Measurements from ENCODE around the gene KLHL21.
"Not testable (repeated sequence)": the region's sequence is repeated elsewhere in the genome, so short reads cannot be mapped to it uniquely, and the experiment has no call there.

The KLHL21 gene

DNA sequence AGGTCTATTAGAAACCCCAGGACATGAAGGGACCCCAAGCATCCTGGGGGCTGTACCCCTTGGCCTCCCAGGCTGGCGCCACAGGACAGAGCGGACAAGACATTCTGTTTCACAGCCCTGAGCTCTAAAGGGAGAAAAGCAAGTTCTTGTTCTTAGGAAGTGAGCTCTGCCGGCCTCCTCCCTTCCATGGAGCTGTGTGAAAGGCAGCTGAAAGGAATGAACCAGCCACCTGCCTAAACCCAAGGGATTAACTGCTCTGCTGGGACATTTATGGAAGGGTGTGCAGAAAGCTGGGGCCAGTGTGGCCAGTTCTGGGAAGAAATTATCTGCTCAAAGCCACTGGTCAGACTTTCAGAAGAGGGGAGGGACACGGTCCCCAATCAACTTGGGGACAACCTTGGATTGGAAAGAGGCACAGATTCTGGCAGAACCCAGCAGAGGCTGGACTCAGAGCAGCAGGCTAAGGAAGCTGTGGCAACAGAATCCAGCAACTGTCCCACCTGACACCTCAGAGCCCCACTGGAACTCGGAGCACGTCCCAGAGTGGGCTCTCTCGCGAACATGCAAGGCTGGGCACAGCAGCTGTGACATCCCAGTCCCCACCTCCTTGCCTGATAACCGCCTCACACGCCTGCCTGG lies 2.1 kb downstream of the KLHL21 start:
- DNase-seq (ENCODE audit: low spot score): peak; percentile 38

DNA sequence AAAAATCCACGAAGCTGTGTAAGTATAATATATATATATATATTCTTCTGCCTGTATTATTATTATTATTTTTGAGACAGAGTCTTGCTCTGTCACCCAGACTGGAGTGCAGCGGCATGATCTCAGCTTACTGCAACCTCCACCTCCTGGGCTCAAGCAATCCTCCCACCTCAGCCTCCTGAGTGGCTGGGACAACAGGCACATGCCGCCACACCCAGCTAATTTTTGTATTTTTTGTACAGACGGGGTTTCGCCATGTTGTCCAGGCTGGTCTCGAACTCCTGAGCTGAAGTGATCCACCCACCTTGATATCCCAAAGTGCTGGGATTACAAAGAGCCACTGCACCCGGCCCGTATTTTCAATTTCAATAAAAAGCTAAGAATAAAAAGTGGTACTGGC lies 2.7 kb downstream of the KLHL21 start:
- not testable (repeated sequence) for DNase-seq (ENCODE audit: low spot score)

DNA sequence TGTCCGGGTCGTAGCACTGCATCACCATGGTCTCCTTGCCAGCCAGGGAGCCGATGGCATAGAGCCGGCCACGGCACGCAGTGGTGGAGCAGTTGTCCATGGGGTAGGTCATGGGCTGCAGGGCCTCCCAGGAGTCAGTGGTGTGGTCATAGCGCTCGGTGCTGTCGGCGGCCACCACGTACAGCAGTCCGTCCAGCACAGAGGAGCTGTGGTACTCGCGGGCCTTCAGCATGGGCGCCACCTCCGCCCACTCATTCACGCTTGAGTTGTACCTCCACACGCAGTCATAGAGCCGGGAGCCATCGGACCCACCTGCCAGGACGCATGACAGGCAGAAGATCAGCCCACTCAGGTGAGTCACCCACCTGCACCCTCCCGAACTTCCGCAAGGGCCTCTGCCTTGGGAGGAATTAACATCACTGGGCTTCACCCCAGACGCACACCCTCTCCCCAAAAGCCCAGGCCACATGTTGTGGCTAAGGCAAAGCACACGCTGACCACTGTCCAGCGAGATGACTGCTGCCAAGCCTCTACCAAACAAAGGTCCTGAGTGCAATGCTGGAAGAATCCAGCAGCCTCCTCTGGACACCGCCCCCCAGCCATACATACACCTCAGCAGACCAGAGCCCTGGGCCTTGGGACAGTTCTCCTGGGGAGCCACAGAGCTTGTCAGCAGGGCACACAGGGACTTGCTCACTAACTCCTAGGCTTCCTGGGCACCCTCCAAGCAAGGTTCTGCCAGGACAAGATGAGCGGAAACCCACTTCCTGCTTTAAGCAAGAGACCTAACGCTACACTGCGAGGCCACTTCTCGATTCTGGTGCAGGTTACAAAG lies 3.3 kb downstream of the KLHL21 start:
- DNase-seq (ENCODE audit: low spot score): no peak

DNA sequence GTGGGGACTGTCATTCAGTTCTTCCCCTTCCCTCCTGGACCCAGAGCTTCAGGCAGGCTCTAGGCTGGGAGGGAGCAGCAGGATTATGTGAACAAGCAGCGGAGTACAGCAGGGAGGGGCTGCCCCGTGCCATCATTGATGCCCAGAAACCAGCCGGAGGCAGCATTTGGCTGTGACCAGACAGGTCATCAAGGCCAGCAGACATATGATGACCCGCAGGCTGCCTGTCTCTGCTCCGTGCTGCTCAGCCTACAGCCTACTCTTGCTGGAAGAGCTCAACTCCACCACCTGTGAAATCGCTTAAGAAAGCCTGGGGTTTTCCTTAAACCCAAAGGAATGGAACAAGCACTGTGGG lies 4.9 kb downstream of the KLHL21 start:
- DNase-seq (ENCODE audit: low spot score): no peak

DNA sequence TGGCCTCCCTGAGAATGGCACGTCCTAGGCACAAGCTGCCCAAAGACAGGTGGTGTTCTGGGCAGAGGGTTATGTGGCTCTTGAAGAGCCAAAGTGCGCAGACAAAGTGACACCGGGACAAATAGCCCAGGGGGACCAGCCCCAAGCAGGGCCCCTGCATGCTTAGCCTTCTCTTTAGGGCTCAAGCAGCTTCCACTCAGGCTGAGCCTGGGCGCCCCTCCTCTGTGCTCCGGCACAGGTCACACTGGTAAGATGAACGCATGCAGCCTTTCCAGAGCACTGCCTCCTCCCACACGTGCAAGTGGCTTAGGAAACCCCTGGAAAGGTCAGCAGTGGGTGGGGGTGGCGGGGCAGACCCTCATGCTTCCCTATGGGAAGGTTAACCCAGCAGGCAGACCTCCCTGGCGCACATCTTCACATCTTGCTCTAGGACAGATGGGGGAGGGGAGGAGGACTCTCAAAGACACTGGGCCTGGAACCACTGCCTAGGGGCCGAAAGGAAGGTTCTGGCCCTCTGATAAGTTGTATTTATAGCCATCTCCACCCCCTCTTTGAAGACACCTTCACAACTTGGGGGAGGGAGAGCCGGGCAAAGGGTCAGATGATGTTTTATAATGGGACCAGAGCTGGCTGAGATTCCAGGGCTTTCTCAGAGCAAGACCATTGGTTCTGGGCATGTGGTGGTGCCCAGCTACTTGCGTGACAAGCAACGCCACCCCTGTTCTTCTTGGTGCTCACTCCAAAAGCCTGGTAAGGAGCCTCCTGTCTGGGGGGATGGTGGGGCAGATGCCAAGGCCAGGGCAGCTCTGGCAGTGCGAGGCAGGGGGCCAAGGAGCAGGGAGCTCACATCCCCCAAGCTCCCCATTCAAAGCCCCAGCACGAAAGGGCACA lies 5.5 kb downstream of the KLHL21 start:
- DNase-seq (ENCODE audit: low spot score): no peak

DNA sequence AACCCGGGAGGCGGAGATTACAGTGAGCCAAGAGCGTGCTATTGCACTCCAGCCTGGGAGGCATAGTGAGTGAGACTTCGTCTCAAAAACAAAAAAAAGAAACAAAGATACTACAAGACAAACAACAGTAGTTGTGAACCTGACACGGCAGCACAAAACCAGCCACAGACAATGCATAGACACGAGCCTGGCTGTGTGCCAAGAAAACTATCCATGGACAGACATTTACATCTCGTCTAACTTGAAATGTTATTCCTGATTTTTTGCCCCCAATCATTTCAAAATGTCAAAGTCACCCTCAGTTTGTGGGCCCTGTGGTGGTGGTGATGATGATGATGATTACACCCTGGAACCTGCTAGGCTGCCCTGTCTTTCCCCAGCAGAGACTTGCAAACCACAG lies 6.3 kb downstream of the KLHL21 start:
- no peak for DNase-seq (ENCODE audit: low spot score)

DNA sequence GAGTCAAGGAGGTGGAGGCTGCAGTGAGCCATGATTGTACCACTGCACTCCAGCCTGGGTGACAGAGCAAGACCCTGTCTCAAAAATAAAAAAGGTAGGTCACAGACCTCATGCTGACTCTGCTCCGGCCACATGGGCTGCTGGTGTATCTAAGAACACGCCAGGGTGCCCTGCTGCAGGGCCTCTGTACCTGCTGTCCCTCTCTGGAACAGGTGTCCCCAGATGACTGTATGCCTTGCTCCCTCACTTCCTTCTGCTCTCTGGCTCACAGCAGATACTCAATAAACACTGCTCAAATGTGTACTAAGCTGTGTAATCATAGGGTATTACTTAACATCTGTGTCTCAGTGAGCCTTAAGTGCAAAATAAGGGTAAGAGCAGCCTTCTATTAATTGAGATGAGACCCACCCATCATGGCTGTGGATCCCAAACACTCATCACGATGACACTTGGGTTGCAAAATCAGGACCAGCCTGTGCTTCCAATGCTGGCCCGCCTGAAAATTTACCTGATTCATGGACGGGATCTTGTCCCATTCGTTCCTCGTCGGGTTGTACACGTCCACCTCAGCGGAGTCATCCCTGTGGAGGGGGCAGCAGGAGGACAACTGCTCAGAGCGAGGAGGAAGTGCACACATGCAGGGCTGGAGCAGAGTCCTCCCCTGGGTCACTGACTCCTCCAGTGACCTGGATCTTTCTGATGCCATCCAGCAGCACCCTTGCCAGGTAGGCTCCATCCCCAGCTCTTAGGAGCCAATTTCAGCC lies 7.5 kb downstream of the KLHL21 start:
- DNase-seq (ENCODE audit: low spot score): no peak

DNA sequence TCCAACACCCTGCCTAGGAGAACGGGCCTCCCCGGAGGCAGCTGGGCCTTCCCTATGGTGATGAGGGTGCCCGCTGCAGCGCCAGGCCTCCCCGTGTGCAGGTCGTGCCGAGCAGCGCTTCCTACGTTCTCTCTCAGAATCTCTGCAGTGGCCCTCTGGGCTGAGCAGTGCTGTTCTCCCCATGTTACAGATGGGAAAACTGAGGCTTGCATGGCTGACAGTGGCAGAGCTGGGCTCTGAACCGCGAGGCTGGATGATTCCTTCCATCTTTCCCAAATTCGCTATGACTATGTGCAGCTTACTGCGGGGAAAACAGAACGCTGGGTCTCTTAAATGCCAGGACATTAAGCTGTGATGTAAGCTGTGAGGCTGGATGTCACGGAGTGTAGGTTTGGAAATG lies 8.9 kb downstream of the KLHL21 start:
- DNase-seq (ENCODE audit: low spot score): no peak

DNA sequence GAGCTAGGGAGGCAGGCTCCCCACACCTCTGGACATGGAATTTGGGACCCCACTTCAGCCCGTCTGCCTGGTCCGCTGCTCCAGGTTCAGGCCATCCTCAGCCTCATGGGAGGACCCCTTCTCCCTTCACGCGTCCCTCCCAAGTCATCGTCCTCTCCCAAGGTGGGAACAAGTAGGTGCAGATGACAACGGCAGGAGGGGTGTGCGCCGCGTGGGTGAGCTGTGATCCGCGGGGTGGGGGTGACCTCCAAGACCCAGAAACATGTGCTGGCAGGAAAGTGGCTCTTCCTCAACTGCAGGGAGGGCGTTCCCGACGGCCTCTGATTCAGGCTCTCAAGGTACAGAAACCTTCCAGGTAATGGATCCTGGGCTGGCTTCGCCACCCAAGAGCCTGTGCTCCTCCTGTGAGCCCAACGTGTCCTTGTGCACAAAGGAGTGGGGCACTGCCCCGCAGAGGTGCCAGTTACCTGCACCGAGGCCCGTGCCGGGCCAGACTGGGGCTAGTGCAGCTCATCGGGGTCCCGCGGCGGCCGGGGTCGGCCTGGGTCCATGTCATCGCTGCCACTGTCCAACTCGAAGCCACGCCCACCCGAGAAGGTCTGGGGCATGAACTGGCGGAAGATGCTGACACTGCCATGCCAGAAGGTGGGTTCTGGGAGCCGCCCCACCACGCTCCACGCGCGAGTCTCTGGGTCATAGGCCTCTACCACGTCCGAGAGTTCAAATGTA lies 9.6 kb downstream of the KLHL21 start:
- no peak for DNase-seq (ENCODE audit: low spot score)

DNA sequence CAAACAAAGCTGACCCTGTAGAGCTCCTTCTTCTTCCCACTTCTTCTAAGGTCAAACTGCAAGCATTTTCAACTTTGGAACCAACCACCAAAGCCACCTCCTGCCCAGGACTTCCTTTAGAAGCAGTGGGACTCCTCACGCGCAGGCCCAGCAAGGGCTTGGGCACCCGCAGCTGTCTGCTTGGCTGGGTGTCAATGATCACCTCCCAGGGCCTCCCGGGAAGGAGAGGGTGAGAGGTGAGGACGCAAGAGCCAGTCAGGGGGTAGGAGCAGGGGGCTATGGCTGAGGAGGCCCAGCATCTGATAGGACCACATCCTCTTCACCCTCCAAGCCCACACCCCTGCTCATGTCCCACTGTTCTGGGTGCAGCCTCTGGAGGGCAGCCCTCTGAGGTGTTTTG lies 10.2 kb downstream of the KLHL21 start:
- no peak for DNase-seq (ENCODE audit: low spot score)

DNA sequence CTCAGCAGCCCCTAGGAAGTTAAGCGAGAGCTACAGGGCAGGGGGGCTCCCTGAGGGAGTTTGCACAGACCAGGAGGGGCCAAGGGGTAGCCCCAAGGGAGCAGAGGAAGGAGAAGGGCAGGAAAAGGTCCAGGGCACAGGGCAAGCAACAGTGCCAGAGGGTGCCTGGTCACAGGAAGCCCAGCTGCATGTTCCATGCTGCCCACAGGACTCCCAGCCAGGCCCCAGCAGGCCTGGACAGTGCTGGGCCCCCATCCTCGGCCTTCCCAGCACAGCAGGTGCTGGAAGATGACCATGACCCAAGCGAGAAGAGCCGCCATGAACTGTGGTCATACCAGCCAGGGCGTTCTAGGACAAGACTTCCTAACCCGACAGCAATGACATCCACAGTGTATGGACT lies 11.0 kb downstream of the KLHL21 start:
- DNase-seq (ENCODE audit: low spot score): no peak

DNA sequence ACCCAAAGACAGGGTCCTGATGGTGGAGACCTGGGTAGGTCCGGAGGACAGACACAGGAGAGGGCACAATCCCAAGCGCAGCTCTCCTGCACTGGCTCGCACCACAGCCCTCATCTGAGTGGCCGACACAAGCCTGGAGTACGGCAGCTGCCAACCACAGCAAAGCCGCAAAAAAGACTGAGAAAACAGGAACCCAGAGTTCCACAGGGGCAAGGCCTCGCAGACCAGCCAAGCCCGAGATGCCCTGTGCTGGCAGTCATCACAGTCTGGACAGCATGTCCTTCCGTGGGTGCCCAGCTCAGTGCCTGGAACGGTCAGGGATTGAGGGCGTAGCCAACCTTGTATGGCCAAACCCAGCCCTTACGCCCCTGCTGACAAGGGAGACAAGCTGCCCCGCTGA lies 11.4 kb downstream of the KLHL21 start:
- DNase-seq (ENCODE audit: low spot score): no peak

DNA sequence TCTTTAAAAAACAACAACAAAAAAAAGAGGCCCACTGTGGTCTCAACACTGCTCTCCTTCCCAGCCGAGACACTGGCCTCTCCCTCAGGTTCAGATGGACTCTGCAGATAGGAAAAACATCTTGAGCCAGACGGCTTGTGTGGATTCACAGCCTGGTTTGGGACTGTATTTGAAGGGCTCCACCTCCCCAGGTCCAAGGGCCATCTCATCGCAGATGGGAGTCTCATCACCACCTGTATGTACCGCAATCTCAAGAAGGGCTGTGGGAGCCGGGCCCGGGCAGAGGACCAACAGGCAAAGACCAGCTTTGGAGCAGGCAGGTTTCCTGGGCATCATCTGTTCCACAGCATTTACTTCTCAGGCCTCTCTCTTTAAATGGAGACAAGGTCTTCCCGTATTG lies 12.6 kb downstream of the KLHL21 start:
- no peak for DNase-seq (ENCODE audit: low spot score)

DNA sequence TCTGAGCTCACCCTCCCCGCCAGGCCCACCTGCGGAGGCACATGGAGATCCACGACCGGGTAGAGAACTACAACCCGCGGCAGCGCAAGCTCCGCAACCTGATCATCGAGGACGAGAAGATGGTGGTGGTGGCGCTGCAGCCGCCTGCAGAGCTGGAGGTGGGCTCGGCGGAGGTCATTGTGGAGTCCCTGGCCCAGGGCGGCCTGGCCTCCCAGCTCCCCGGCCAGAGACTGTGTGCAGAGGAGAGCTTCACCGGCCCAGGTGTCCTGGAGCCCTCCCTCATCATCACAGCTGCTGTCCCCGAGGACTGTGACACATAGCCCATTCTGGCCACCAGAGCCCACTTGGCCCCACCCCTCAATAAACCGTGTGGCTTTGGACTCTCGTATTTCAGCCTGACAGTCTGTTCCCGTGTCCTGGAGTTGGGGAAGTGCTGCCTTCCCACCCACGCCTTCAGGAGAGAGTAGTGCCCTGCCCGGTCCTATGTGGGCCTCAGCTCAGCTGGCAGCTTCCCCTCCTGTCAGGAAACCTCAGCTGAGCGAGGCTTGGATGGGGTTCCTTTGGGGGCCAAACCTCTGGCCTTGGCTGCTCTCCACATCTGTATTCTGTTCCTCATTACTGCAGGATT lies 13.7 kb downstream of the KLHL21 start:
- DNase-seq (ENCODE audit: low spot score): no peak

DNA sequence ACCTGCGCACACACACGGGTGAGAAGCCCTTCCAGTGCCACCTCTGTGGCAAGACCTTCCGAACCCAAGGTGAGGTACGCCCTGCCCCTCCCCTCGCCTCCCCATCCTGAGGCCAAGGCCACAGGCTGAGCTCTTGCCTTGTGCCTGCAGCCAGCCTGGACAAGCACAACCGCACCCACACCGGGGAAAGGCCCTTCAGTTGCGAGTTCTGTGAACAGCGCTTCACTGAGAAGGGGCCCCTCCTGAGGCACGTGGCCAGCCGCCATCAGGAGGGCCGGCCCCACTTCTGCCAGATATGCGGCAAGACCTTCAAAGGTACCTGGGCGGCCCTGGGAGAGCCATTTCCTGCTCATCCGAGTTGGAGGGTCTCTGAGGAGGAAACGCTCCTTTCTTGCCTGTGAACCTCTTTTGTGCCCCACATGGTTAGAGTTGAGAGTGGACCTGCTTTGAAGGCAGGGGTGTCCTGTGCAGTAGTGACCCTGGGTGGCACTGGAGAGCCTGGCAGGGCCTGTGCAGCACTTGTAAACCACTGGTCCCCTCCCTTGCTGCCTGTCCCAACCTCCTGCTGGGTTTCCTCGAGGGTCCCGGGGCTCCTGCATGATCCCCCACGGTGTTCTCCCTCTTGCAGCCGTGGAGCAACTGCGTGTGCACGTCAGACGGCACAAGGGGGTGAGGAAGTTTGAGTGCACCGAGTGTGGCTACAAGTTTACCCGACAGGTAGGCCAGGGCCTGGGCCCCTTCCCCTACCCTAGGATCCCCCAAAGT lies 14.4 kb downstream of the KLHL21 start:
- no peak for DNase-seq (ENCODE audit: low spot score)

DNA sequence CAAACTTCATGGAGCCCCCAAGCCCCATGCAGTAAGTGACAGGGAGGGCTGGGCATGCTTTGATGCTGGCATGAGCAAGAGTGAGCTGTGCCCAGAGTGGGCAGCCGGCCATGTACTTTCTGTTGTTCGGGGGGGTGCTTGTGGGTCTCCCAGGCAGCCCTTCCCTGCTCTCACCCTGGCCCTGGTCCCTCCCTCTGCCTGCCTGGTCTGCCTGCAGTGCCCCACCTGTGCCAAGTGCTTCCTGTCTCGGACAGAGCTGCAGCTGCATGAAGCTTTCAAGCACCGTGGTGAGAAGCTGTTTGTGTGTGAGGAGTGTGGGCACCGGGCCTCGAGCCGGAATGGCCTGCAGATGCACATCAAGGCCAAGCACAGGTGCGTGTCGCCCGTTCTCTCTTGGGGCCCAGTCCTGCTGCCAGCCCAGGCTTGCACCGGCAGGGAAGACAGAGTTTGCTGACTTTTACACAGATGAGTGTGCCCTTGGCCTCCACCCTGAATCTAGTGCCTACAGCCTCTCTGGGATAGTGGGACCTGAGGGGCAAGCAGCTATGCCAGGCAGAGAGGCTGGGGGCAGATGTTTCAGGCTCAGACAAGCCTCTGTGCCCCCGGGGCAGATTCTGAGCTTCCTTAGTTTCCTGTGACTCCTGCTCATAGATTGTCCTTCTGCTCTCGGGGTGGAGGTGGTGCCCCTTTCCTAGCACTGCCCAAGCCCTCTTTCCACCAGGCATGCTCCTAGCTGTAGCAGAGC lies 15.2 kb downstream of the KLHL21 start:
- no peak for DNase-seq (ENCODE audit: low spot score)

DNA sequence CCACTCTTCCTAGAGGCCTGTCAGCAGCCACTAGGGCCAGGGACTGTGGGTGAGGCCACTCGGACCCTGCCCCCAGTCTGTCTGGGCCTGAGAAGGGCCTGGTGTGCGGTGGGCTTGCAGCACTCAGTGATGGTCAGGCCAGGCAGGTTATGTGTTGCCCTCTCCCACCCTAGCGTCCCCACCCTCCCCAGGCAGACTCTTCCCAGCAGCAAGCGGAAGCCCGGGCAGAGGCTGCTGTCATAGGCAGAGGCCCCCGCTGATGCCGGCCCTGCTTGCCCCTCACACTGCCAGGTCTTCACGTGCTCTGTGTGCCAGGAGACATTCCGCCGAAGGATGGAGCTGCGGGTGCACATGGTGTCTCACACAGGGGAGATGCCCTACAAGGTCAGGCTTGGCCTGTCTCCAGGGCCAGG lies 16.3 kb downstream of the KLHL21 start:
- no peak for DNase-seq (ENCODE audit: low spot score)

DNA sequence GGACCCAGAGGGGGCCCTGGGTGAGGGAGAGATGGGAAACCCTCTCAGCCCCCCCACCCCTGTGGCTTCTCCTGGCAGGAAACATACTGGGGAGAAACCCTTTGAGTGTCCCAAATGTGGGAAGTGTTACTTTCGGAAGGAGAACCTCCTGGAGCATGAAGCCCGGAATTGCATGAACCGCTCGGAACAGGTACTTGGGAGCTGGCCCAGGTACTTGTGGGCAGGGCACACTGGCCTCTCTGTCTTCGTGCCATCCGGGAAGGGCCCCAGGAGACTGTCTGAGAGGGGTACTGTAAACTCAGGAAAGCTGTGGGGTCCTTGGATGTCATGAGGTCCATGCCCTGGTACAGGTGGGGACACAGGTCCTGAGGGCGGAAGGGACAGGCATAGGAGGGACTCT lies 16.8 kb downstream of the KLHL21 start:
- no peak for DNase-seq (ENCODE audit: low spot score)

DNA sequence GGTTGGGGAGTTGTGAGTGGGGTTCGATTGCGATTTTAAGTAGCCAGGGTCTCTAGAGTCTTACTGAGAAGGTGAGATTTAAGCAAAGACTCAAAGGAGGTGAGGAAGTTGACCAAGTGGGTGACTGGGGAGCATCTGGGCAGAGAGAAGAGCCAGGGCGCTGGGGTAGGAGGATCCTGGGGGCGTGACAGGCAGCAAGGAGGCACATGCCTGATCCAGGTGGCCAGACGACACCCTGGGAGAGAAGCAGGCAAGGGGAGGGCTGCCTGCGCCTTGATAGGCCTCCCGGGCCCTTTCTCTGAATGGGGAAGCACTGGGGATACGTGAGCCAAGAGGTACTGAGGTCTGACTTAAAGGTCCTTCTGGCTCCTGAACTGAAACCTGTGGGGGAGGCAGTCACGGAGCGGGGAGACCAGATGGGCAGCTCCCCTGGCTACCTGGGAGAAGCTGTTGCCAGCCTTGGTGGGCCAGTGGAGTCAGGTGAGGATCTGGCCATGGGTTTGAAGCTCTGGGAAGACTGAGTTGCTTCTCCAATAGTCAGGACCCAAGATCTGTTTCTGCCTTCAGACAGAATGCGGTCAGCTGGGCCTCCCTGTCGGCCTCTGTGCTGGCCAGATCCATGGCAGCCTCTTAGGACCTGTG lies 17.5 kb downstream of the KLHL21 start:
- no peak for DNase-seq (ENCODE audit: low spot score)
